ENCODE measurements around the gene EID1.
"Not testable (repeated sequence)": the region's sequence is repeated elsewhere in the genome, so short reads cannot be mapped to it uniquely, and the experiment has no call there.

Gene EID1

GRCh38 chr15:48910554-48910953 lies 32.6 kb downstream of the EID1 start:
- not testable (repeated sequence) for DNase-seq (ENCODE audit: low spot score)

GRCh38 chr15:48913141-48913540 lies 35.2 kb downstream of the EID1 start:
- DNase-seq (ENCODE audit: low spot score): no peak

- DNase-seq (ENCODE audit: low spot score): no peak
Measured at GRCh38 chr15:48914717-48915116, 36.8 kb downstream of the EID1 start.

- DNase-seq (ENCODE audit: low spot score): no peak
Measured at GRCh38 chr15:48915861-48916260, 37.9 kb downstream of the EID1 start.

GRCh38 chr15:48916721-48917120 lies 38.8 kb downstream of the EID1 start:
- no peak for DNase-seq (ENCODE audit: low spot score)

- no peak for DNase-seq (ENCODE audit: low spot score)
Measured at GRCh38 chr15:48922046-48922445, 44.1 kb downstream of the EID1 start.

- no peak for DNase-seq (ENCODE audit: low spot score)
Measured at GRCh38 chr15:48924528-48925393, 46.8 kb downstream of the EID1 start.

- DNase-seq (ENCODE audit: low spot score): no peak
Measured at GRCh38 chr15:48925714-48926223, 47.8 kb downstream of the EID1 start.

GRCh38 chr15:48928877-48929538 lies 51.1 kb downstream of the EID1 start:
- no peak for DNase-seq (ENCODE audit: low spot score)

GRCh38 chr15:48929661-48930060 lies 51.7 kb downstream of the EID1 start:
- no peak for DNase-seq (ENCODE audit: low spot score)

Data from CD4-positive, alpha-beta T cell treated with Interleukin-2 at 100 ng/mL for 4 hours (primary cell).